Fibroblast of pulmonary artery (primary cell): ENCODE data around the gene TMEM143.

Experiments used
- DNase-seq: peaks from one replicate; pipeline ENCODE4 v3.0.0-alpha.2; 2010; ENCODE audit warnings: low read depth
- H3K4me3 ChIP-seq: replicated peaks from 2 replicates; pipeline ENCODE4 v1.5.1; 2011; ENCODE audit warnings: low read depth, mild to moderate bottlenecking, control low read depth, low read length, moderate library complexity
- TF ChIP-seq, protein P1 (sequence below): IDR thresholded peaks from 2 replicates; pipeline ENCODE4 v1.5.1; 2011; ENCODE audit warnings: mild to moderate bottlenecking, control low read depth, low read length, inconsistent platforms; ENCODE audit errors: missing control alignments

The TMEM143 gene

DNA sequence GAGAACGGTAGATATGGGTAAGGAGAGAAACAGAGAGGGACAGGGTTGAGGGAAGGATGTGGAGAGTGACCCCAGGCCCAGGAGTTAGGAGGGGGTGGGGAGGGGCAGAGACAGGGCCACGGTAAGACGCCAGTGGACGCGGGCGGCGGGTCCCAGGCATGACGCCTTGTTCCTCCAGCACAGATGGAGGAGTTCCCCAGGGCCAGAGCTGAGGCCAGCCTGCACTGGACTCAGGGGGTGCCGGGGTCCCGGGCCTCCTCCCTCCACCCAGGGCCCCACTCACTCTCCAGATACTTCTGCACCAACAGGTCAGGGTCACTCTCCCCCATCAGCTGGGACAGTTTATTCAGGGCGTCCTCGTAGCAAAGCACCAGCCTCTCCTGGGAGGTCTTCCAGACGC is 60.4 kb downstream of the TMEM143 start:
- DNase-seq: no peak
- TF ChIP-seq, protein P1, sequence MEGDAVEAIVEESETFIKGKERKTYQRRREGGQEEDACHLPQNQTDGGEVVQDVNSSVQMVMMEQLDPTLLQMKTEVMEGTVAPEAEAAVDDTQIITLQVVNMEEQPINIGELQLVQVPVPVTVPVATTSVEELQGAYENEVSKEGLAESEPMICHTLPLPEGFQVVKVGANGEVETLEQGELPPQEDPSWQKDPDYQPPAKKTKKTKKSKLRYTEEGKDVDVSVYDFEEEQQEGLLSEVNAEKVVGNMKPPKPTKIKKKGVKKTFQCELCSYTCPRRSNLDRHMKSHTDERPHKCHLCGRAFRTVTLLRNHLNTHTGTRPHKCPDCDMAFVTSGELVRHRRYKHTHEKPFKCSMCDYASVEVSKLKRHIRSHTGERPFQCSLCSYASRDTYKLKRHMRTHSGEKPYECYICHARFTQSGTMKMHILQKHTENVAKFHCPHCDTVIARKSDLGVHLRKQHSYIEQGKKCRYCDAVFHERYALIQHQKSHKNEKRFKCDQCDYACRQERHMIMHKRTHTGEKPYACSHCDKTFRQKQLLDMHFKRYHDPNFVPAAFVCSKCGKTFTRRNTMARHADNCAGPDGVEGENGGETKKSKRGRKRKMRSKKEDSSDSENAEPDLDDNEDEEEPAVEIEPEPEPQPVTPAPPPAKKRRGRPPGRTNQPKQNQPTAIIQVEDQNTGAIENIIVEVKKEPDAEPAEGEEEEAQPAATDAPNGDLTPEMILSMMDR: no peak
- H3K4me3 ChIP-seq: no peak overlapping the region

DNA sequence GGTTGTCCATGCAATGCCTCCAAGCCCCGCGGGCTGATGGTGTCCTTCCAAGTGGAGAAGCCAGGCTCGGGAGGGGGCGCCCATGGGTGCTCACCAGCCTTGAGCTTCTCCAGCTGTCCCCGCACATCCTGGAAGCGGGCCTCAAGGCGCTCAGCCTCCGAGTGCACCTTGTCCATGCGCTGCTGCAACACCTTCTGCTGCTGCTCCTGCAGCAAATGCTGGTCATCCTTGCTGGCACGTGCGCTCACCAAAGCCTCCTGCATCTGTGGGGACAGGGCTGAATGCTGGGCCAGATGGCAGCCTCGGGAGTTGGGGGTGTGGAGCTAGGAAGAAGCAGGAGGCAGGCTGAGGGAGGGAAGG is 61.2 kb downstream of the TMEM143 start:
- TF ChIP-seq, protein P1: no peak
- DNase-seq: no peak
- no peak overlapping the region for H3K4me3 ChIP-seq

DNA sequence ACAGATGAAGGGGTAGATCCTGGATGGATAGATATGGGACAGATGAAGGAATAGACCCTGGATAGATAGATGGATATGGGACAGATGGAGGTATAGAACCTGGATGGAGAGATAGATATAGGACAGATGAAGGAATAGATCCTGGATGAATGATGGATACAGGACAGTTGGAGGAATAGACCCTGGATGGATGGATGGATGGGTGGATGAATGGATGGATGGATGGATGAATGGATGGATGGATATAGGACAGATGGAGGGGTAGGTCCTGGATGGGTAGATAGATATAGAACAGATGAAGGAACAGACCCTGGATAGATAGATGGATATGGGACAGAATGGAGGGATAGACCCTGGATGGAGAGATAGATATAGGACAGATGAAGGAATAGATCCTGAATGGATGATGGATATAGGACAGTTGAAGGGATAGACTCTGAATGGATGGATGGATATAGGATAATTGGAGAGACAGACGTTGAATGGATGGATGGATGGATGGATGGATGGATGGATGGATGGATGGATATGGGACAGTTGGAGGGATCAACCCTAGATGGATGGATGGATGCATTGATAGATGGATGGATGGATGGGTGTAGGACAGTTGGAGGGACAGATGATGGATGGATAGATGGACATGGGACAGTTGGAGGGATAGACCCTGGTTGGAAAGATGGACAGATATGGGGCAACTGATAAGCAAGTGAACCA is 61.7 kb downstream of the TMEM143 start:
- TF ChIP-seq, protein P1: no peak
- DNase-seq: no peak
- H3K4me3 ChIP-seq: no peak overlapping the region

DNA sequence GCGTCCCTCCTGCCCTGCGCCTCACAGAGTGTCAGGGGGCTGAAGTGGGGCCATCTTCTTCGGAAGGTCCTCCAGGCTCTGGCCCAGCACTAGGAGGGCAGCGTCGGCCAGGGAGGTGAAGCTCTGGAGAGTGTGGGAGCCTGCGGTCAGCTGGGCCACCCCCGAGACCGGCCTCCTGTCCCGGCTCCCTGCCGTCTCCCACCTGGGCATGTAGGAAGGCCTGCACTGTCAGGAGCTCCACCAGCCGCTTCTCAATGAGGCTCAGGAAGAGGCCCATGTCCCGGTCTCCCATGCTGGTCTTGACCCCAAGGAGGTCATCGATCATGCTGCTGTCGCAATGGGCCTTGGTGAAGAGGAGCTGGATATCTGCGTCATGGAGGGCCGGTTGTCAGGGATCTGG is 65.8 kb downstream of the TMEM143 start:
- no peak overlapping the region for H3K4me3 ChIP-seq
- DNase-seq: no peak
- TF ChIP-seq, protein P1: no peak

DNA sequence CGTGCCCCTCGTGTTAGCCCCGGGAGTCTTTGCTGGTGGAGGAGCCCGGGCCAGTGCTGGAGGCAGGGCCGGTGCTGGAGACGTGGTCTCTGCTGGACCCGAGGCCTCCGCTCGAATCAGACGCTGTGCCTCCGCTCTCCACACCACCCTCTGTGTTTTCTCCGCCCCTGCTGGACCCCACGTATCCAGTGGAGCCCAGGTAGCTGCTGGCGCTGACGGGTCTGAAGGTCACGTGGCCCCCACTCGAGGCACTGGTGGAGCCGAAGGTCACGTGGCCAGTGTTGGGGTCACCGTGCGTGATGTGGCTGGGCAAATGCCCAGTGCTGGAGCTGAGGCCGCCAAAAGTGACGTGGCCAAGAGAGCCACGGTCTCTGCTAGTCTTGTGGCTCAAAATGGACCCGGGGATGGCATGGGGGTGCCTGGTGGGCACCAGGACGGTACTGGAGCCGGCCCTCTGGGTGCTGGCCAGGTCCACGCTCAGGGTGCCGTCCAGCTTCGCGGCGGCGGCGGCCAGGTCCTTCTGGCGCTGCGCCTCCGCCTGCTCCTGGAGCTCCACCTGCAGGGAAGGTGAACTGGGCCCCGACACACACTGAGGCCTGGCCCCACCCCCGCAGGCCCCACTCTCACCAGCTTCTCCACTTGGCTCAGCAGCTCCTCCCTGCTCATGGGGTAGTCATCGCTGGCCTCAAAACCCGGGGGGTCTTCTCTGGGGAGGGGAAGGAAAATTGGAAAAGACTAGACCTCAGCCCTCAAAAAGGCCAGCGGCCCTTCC is 66.6 kb downstream of the TMEM143 start:
- TF ChIP-seq, protein P1: no peak
- H3K4me3 ChIP-seq: no peak overlapping the region

DNA sequence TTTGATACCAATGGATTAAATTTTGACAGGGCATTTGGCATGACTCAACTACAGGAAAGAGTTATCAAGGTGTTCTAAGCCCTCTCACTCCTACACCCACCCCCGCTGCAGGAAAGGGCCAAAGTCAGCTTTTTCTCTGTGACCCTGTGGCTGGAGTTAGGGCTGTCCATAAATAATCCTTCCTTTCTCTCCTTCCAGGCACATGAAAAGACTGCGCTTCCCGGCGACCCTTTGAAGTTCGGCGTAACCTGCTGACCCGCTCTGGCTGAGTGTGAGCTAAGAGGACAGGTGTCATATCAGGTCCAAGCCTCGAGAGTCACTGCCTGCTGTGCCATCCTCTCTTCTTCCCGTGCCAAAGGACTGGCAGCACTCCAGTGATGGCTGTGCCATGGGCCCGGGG is 68.3 kb downstream of the TMEM143 start:
- DNase-seq: no peak
- H3K4me3 ChIP-seq: no peak overlapping the region
- TF ChIP-seq, protein P1: no peak

More for the DNA sequence above, 66.6 kb downstream of the TMEM143 start:
- no peak for DNase-seq
